Epithelial cell of prostate (primary cell): ENCODE measurements around the gene RAB34.

ENCODE experiments used
- DNase-seq: peaks from one replicate; pipeline ENCODE4 v3.0.0-alpha.2; 2011; ENCODE audit warnings: low read depth, low spot score
- H3K27ac ChIP-seq: fragments of 450-650 bp; 2 replicates; pipeline ENCODE4 v1.5.1; 2017; ENCODE audit warnings: mild to moderate bottlenecking

RAB34 gene, protein sequence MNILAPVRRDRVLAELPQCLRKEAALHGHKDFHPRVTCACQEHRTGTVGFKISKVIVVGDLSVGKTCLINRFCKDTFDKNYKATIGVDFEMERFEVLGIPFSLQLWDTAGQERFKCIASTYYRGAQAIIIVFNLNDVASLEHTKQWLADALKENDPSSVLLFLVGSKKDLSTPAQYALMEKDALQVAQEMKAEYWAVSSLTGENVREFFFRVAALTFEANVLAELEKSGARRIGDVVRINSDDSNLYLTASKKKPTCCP

GRCh38 chr17:28717578-28718332 is at the start of gene RAB34:
Gene RAB34, minus strand, starts transcription at chr17:28717868. Its CDS starts 602 bp downstream, at chr17:28717266.
- DNase-seq = no peak
- peak within 1 kb of the TSS; percentile 99 for H3K27ac ChIP-seq

GRCh38 chr17:28765038-28765437 is 47.4 kb upstream of the RAB34 start:
- H3K27ac ChIP-seq = no peak overlapping the region
- no peak for DNase-seq

DNA sequence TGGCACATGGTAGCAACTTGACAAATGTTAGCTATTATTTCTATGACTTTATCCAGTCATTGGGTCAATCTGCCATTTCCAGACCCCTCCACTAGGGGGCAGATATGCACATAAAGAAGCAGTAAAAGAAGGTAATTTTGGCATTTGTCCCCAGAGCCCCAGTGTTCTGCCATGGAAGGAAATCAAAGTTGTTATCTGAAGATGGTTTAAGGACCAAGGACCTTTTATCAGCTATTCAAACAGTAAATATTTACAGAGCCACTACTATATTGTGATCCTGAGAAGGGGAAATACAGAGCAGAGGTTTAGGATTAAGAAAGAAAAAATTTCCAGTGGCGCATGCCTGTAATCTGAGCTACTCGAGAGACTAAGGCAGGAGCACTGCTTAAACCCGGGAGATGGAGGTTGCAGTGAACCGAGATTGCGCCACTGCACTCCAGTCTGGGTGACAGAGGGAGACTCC is 46.2 kb upstream of the RAB34 start:
- no peak for DNase-seq
- no peak overlapping the region for H3K27ac ChIP-seq

- no peak for DNase-seq
These were observed 45.6 kb upstream of the RAB34 start for GRCh38 chr17:28763137-28763799.

GRCh38 chr17:28760601-28761562 is 43.2 kb upstream of the RAB34 start:
- peak overlapping the region; percentile 37 for H3K27ac ChIP-seq
- no peak for DNase-seq

More at GRCh38 chr17:28763137-28763799, 45.6 kb upstream of the RAB34 start:
- H3K27ac ChIP-seq = no peak overlapping the region

DNA sequence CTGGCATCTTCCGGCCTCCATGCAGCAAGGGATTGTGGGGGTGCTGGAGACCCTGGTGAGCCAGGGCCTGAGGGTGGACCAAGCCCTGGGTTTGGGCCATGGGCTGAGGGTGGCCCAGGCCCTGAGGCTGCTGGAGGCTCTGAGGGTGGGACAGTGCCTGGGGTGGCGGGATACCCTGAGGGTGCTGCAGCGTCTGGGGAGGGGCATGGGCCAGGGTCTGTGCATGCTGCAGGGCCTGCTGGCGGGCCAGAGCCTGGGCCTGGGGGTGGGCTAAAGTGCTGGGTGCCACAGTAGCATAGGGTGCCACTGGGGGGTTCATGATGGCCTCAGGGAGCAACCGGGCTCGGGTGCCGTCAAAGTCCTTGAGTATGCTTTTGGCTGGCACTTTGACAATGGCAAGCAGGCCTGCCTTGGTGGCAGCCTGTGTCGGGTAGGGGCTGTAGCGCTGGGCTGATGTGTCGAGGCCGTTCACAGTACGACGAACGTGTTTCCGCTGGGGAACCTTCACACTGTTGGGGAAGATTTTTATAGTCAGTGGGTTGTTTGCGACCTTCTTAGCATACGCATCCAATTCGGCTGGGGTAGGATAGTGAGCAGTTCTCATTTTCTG is 41.7 kb upstream of the RAB34 start:
- DNase-seq = no peak
- H3K27ac ChIP-seq = no peak overlapping the region

DNA sequence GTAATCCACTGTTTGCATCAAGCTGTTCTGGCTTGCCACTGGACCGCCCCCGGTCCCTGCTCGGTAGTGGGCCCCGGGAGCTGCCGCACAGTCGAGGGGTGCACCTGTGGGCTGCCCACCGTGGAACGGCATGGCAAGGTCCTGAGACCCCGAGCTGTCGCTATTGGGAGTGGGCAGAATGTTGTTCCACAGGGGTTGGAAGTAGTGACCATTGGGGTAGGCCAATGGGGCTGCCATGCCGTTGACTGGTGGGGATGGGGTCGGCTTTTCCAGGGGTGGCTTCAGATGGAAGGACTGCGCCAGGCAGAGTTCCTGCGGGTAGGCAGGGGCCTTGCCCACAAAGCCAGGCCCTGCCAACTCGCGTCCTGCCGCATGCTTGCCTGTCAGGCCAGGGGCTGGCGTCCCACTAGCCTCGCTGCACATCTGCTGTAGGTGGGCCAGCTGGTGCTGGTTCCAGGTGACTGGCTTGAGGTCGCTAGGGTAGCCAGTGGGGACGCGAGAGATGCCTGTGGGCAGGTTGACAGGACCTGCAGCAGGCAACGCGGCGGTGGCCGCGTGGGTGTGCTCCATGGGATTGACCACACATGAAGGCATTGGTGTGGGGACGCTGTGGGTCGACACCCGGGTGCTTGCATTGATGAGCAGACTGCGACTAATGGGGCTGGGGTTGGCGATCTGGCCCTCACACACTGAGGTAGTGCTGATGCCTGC is 40.9 kb upstream of the RAB34 start:
- DNase-seq = no peak
- H3K27ac ChIP-seq = no peak overlapping the region

DNA sequence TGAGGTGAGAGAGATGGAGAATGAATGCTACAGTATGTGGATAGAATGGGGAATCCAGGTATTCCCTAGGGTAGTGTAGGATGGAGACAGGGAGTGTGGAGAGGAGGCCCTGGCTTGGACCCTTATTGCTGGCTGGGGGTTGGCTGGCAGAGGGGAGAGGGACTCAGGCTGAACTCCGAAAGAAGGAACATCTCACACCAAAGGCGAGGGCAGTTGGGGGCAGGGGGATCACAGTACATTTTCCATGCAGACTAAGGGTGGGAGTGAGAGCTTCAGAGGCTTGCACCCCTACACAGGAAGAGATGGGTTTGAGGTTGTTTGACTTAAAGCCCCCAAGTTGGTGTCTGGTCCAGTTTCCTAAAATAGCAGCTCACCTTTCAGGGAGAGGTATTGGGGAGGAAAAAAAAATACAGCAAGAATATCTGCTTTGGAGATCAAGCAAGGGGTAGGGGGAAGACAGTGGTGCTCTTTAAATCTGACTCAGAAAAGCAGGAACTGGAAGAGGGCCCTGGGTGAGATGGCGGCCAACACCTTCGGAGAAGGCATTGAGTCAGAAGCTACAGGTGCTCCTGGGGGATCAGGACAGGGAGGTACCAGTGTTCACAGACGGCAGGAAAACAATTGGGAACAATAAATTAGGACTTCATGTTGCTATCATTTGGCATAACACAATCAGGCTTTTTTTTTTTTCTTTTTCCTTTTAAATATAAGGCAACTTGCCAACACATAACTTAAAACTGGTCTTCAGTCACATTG is 38.6 kb upstream of the RAB34 start:
- H3K27ac ChIP-seq = no peak overlapping the region
- DNase-seq = no peak

DNA sequence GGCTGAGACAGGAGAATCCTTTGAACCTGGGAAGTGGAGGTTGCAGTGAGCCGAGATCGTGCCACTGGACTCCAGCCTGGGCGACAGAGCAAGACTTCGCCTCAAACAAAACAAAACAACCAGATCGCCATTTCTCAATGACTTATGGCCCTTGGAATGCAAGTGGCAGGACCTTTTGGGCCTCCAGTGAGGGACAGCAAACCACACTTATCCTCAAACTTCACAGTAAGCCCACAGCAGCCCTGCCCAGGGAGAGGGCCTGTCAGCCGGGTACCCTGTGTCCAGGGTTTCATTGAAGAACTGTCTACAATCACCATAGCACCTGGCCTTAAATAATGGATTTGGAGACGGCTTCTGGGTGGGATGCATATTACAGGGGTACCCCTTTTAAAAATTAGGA is 37.8 kb upstream of the RAB34 start:
- H3K27ac ChIP-seq = no peak overlapping the region
- no peak for DNase-seq

- H3K27ac ChIP-seq = peak overlapping the region; percentile 99
- no peak for DNase-seq
These were observed 34.1 kb upstream of the RAB34 start for GRCh38 chr17:28751600-28752366.

DNA sequence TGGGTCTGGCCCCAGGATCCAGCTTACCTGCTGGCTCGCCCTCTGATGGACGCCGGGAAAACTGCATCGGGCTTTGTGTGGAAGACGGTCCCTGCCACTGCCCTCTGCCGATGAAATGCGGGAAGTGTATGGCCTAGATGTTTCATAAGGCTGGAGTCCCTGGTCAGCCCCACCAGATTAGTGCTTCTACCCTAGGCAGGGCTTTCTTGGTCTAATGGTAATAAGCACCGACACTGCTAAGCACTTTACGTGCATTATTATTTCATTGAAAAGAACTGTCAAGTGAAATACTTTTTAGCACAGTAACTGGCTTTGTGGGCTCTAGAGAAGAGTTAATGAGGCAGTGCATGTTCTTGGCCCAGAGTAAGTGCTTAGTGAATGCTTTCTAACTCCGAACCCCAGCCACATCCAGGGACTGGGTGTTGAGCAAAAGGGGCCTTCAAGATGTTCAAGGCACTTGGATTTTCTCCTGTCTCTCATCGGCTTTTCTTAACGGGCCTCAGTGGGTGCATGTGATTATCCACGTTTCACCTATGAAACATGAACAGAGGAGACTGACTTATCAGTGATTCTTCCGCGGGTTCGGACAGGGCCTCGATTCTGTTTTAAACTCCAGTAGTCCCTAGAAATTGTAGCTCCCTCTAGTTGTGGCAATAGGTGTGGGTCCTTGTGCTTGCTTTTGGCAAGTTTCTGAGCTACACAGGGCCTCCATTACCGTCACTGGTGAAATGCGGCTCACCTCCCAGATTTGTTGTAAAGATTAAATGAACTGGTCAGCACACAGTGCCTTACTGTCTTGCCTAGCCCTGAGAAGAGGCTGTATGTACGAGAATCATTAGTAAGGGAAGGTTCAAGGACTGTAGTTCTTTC is 32.7 kb upstream of the RAB34 start:
- no peak for DNase-seq
- H3K27ac ChIP-seq = peak overlapping the region; percentile 99

DNA sequence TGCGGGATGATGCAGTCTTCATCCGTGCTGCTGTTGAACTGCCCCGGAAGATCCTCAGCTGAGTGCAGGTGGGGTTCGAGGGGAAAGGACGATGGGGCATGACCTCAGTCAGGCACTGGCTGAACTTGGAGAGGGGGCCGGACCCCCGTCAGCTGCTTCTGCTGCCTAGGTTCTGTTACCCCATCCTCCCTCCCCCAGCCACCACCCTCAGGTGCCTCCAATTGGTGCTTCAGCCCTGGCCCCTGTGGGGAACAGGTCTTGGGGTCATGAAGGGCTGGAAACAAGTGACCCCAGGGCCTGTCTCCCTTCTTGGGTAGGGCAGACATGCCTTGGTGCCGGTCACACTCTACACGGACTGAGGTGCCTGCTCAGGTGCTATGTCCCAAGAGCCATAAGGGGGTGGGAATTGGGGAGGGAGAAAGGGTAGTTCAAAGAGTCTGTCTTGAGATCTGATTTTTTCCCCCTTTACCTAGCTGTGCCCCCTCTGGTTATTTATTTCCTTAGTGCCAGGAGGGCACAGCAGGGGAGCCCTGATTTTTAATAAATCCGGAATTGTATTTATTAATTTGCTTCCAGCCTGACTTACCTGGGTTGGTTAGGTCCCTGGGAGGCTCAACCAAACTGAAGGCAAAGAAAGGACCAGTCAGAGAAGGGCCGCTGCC is 32.0 kb upstream of the RAB34 start:
- peak overlapping the region; percentile 99 for H3K27ac ChIP-seq
- DNase-seq = no peak

- DNase-seq = no peak
- H3K27ac ChIP-seq = peak overlapping the region; percentile 99
These were observed 31.3 kb upstream of the RAB34 start for GRCh38 chr17:28748852-28749515.

DNA sequence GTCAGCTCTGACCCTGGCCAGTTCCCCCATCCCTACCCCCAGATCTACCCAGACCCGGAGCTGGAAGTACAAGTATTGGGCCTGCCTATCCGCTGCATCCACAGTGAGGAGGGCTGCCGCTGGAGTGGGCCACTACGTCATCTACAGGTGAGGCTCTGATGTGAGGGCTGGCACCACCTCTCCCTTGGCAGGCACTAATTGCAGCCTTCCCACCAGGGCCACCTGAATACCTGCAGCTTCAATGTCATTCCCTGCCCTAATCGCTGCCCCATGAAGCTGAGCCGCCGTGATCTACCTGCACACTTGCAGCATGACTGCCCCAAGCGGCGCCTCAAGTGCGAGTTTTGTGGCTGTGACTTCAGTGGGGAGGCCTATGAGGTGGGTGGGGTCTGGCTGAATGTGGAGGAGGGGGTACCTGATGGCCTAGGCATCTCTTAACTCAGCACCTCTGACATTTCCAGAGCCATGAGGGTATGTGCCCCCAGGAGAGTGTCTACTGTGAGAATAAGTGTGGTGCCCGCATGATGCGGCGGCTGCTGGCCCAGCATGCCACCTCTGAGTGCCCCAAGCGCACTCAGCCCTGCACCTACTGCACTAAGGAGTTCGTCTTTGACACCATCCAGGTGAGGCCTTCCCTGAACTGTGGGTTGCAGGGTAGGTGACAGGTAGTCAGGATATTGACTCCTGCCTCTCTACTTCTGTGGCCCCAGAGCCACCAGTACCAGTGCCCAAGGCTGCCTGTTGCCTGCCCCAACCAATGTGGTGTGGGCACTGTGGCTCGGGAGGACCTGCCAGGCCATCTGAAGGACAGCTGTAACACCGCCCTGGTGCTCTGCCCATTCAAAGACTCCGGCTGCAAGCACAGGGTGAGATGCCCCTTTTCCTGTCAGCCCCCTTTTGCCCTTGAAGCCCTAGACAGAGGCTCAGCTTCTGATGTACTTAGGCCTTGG is 30.4 kb upstream of the RAB34 start:
- no peak for DNase-seq
- H3K27ac ChIP-seq = peak overlapping the region; percentile 99
